Activated T-helper 1 cell treated with anti-CD3 and anti-CD28 coated beads, Interleukin-12 subunit alpha, Interleukin-12 subunit beta, Interleukin-2, Interleukin-4 antibody, amounts not matched to agents 30 ng/mL and 10 ng/mL and 1 ng/mL, durations not matched to agents 14 hours and 24 hours and 36 hours (primary cell): Measurements from ENCODE around the gene DDX17. TPM values are rescaled to one million over a fixed set of nuclear protein-coding genes. Genes with fewer than 3 reads are reported as not detected.

Source experiments
- DNase-seq: peaks from one replicate; pipeline ENCODE4 v3.0.0; 2021; ENCODE audit warnings: low spot score
- H3K27ac Mint-ChIP-seq: one replicate; pipeline ENCODE4 v1.8.0; 2021; ENCODE audit warnings: mild to moderate bottlenecking, mixed read lengths
- H3K27me3 Mint-ChIP-seq: one replicate; pipeline ENCODE4 v1.8.0; 2022; ENCODE audit warnings: mild to moderate bottlenecking, moderate library complexity, mixed read lengths; ENCODE audit not compliant: insufficient read depth
- H3K36me3 Mint-ChIP-seq: one replicate; pipeline ENCODE4 v1.8.0; 2021; ENCODE audit warnings: low read depth, mixed read lengths
- H3K4me1 Mint-ChIP-seq: one replicate; pipeline ENCODE4 v1.8.0; 2021; ENCODE audit warnings: low read depth, mixed read lengths
- H3K4me3 Mint-ChIP-seq: one replicate; pipeline ENCODE4 v1.8.0; 2021; ENCODE audit warnings: mild to moderate bottlenecking, moderate library complexity, mixed read lengths
- H3K9me3 Mint-ChIP-seq: one replicate; pipeline ENCODE4 v1.8.0; 2021; ENCODE audit warnings: mixed read lengths
- intact Hi-C: fragments of 100-400 bp; cut with micrococcal nuclease; formaldehyde crosslinking; loops from one replicate; pipeline ENCODE4 v1.15.1; 2024
- total RNA-seq: library from RNA; stranded (reverse); gene quantifications from 2 replicates; pipeline ENCODE4 v1.2.3, GENCODE V29; 2022

Gene DDX17
- total RNA-seq, 1 donor from 2014 or later, result 358 TPM

- peaks cover 34% of the 10 kb centered on the region for H3K27me3 Mint-ChIP-seq
- no peak overlapping the region for H3K27ac Mint-ChIP-seq
- H3K36me3 Mint-ChIP-seq, result no peaks in the 10 kb centered on the region
- DNase-seq, result no peak
- no peaks in the 10 kb centered on the region for H3K9me3 Mint-ChIP-seq
- peak overlapping the region; percentile 56 for H3K4me3 Mint-ChIP-seq
- peaks cover 8% of the 10 kb centered on the region for H3K4me1 Mint-ChIP-seq
- intact Hi-C loops, result loop anchor here (2.0 kb wide), 1 partner anchor 38 kb away; the partner anchor contains the start of gene DDX17
These were observed 37.4 kb downstream of the DDX17 start for GRCh38 chr22:38468443-38469305.

DNA sequence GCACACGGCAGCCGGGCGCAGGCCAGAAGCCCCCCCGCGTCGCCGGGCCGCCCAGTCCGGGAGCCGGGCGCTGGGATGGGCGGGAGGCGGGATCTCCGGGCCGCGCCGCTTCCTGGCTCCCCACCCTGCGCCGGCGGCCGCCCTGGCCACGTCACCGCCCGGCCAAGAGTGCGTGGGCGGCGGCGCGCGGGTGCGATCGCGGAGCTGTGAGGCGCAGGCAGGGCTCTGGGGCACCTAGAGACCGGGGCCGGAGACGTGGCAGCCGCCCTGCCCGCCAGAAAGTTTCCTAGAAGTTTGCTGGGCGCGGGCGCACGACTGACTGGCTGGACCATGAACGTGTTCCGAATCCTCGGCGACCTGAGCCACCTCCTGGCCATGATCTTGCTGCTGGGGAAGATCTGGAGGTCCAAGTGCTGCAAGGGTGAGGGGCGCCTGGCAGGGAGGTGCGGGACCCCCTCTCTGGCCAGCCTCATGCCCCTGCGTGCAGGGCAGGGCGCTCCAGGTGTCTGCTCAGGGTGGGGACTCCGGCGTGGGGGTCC is 38.1 kb downstream of the DDX17 start, which contains the start of gene KDELR3:
KDELR3 (plus strand) TSS at position 193 of the 539 bp plus-strand sequence; CDS start at position 331, 138 bp downstream.
- peak within 1 kb of the TSS; percentile 76 for H3K4me3 Mint-ChIP-seq
- H3K4me1 Mint-ChIP-seq, result peaks cover 15% of the 10 kb centered on the region
- H3K9me3 Mint-ChIP-seq, result no peaks in the 10 kb centered on the region
- intact Hi-C loops, result loop anchor here (2.0 kb wide), 1 partner anchor 39 kb away; the partner anchor contains the start of gene DDX17
- no peaks in the 10 kb centered on the region for H3K36me3 Mint-ChIP-seq
- H3K27me3 Mint-ChIP-seq, result peaks cover 40% of the 10 kb centered on the region
- peak; percentile 39 for DNase-seq
- H3K27ac Mint-ChIP-seq, result peak within 1 kb of the TSS; percentile 70

GRCh38 chr22:38467438-38467903 is 38.6 kb downstream of the DDX17 start:
- H3K9me3 Mint-ChIP-seq, result no peaks in the 10 kb centered on the region
- no peaks in the 10 kb centered on the region for H3K36me3 Mint-ChIP-seq
- H3K4me3 Mint-ChIP-seq, result peak overlapping the region; percentile 76
- peaks cover 43% of the 10 kb centered on the region for H3K27me3 Mint-ChIP-seq
- peak overlapping the region; percentile 70 for H3K27ac Mint-ChIP-seq
- intact Hi-C loops, result no loop called here
- DNase-seq, result no peak
- H3K4me1 Mint-ChIP-seq, result peaks cover 15% of the 10 kb centered on the region

DNA sequence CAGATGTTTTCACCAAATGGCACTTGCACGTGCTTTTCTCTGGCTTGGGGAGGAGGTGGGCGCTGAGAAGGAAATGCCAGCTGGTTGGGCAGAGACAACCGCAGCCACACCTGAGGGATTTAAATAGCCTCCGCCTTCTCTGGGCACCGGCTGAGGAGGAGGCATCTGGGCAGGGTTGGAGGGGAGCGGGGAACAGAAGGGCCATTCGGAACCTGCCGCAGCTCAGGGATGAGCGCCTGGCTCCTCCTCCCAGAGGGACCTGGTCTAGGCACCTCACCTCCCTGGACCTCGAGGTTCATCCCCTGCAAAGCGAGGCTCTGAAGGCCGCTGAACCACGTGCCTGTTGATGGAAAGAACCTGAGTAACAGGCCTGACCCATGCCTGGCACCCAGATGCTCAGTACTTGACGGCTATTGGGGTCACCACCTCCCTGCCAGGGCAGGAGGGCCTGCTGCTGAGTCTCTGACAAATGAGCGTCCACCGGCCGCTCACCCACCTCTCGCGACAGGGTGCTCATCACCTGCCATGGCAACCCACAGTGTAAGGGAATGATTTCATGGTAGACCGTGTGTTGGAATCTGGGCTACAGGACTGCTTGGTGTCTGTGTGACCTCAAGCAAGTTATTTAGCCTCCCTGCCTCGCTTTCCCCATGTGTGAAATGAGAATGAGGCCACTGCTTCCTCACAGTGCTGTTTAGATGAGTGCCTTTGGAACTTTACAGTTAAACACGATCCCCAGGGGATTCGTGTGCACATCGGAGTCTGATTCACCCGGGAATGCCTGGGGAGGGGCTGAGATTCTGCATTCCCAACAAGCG is 40.2 kb downstream of the DDX17 start:
- intact Hi-C loops, result no loop called here
- Mint-ChIP-seq H3K36me3 (no peaks in the 10 kb centered on the region), H3K4me3 (no peak overlapping the region), H3K27ac (no peak overlapping the region), H3K27me3 (peaks cover 58% of the 10 kb centered on the region), H3K9me3 (no peaks in the 10 kb centered on the region), H3K4me1 (peaks cover 15% of the 10 kb centered on the region)
- DNase-seq, result no peak

DNA sequence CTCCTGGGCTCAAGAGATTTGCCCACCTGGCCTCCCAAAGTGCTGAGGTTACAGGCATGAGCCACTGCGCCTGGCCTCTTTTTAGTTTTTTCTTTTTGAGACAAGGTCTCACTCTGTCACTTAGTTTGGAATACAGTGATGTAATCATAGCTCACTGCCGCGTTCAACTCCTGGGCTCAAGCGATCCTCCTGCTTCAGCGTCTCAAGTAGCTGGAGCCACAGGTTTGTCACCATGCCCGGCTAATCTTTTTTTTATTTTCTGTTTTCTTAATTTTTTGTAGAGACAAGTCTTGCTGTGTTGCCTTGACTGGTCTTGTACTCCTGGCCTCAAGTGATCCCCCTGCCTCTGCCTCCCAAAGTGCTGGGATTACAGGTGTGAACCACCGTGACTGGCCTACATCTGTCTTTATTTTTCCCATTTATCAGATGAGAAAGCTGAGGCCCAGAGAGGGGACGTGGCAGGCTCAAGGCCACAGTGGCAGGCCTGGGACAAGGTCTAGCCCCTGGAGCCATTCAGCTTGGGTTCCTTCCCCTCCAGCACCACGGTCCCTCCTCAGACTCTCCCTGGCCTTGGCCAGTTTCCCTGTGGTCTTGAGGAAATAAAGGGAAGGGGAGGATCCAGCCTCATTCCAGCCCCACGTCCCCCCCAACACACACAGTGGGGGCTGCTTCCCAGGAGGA is 41.0 kb downstream of the DDX17 start:
- no peak overlapping the region for H3K27ac Mint-ChIP-seq

GRCh38 chr22:38462960-38463784 is 42.9 kb downstream of the DDX17 start:
- Mint-ChIP-seq H3K36me3 (no peaks in the 10 kb centered on the region), H3K27ac (no peak overlapping the region), H3K4me1 (peaks cover 15% of the 10 kb centered on the region), H3K4me3 (no peak overlapping the region), H3K9me3 (no peaks in the 10 kb centered on the region), H3K27me3 (peaks cover 76% of the 10 kb centered on the region)
- intact Hi-C loops, result no loop called here
- no peak for DNase-seq

More for the DNA sequence above, 41.0 kb downstream of the DDX17 start:
- Mint-ChIP-seq H3K4me3 (no peak overlapping the region), H3K9me3 (no peaks in the 10 kb centered on the region), H3K4me1 (peaks cover 15% of the 10 kb centered on the region), H3K36me3 (no peaks in the 10 kb centered on the region), H3K27me3 (peaks cover 65% of the 10 kb centered on the region)
- DNase-seq, result no peak
- intact Hi-C loops, result no loop called here

DNA sequence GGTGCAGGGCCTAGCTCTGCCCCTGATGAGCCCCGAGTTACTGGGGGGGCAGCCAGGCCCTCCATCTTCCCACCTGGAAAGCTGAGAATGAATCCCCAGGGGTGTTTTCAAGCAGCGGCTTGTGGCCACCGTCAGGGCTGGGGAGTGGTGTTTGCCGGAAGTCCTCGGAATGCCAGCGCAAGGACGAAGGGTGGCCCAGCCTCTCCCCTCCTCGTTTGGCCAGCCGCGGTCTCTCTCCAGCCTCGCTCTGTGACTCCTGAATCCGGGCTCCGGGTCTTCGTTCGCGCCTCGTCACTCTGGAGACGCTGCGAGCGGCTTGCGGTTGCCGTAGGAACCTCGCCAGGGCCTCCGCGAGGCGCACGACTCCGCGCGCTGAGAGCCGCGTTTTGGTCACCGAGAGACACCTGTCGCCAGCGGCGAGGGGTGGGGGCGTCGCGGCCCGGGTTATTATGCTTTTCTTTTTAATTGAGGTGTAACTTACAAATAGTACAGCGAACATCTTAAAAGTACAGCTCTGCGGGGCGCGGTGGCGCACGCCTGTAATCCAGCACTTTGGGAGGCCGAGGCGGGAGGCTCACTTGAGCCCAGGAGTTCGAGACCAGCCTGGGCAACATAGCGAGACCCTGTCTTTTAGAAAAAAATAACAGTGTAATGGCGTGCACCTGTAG is 44.6 kb downstream of the DDX17 start:
- no peaks in the 10 kb centered on the region for H3K36me3 Mint-ChIP-seq
- no peak overlapping the region for H3K4me3 Mint-ChIP-seq
- no peak overlapping the region for H3K27ac Mint-ChIP-seq
- intact Hi-C loops, result no loop called here
- H3K27me3 Mint-ChIP-seq, result peaks cover 81% of the 10 kb centered on the region
- peak; percentile 52 for DNase-seq
- H3K4me1 Mint-ChIP-seq, result peaks cover 6% of the 10 kb centered on the region
- H3K9me3 Mint-ChIP-seq, result no peaks in the 10 kb centered on the region

DNA sequence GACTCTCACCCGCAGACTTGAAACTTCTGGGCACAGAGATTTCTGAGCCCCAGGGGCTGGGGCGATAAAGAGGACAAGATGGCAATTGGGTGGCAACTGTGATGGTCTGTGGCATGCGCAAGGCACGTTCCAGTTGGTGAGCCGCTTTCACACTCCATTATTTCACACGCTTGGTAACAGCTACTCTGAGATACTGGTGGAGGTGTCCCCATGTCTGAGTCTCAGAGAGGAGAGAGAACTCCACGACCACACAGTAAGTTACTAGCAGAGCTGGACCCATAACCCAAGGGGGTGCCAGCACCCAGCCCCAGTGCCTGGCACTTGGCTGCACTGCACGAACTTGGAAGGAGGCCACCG is 45.1 kb downstream of the DDX17 start:
- no peak overlapping the region for H3K4me3 Mint-ChIP-seq
- peaks cover 6% of the 10 kb centered on the region for H3K4me1 Mint-ChIP-seq
- H3K27me3 Mint-ChIP-seq, result peaks cover 83% of the 10 kb centered on the region
- H3K27ac Mint-ChIP-seq, result no peak overlapping the region
- no peaks in the 10 kb centered on the region for H3K36me3 Mint-ChIP-seq
- H3K9me3 Mint-ChIP-seq, result no peaks in the 10 kb centered on the region
- DNase-seq, result no peak
- intact Hi-C loops, result no loop called here

GRCh38 chr22:38460426-38460840 is 45.7 kb downstream of the DDX17 start:
- Mint-ChIP-seq H3K27me3 (peaks cover 80% of the 10 kb centered on the region), H3K27ac (no peak overlapping the region)

GRCh38 chr22:38456841-38457699 is 49.0 kb downstream of the DDX17 start:
- peak overlapping the region; percentile 45 for H3K4me3 Mint-ChIP-seq
- DNase-seq, result no peak

More at GRCh38 chr22:38460426-38460840, 45.7 kb downstream of the DDX17 start:
- intact Hi-C loops, result no loop called here
- H3K4me1 Mint-ChIP-seq, result peaks cover 6% of the 10 kb centered on the region
- H3K36me3 Mint-ChIP-seq, result no peaks in the 10 kb centered on the region
- no peak for DNase-seq
- no peak overlapping the region for H3K4me3 Mint-ChIP-seq
- H3K9me3 Mint-ChIP-seq, result no peaks in the 10 kb centered on the region

More at GRCh38 chr22:38456841-38457699, 49.0 kb downstream of the DDX17 start:
- Mint-ChIP-seq H3K36me3 (no peaks in the 10 kb centered on the region), H3K4me1 (no peaks in the 10 kb centered on the region), H3K27me3 (peaks cover 75% of the 10 kb centered on the region), H3K27ac (no peak overlapping the region), H3K9me3 (no peaks in the 10 kb centered on the region)
- intact Hi-C loops, result no loop called here
